ENCODE results near the gene SOCS3.

DNA sequence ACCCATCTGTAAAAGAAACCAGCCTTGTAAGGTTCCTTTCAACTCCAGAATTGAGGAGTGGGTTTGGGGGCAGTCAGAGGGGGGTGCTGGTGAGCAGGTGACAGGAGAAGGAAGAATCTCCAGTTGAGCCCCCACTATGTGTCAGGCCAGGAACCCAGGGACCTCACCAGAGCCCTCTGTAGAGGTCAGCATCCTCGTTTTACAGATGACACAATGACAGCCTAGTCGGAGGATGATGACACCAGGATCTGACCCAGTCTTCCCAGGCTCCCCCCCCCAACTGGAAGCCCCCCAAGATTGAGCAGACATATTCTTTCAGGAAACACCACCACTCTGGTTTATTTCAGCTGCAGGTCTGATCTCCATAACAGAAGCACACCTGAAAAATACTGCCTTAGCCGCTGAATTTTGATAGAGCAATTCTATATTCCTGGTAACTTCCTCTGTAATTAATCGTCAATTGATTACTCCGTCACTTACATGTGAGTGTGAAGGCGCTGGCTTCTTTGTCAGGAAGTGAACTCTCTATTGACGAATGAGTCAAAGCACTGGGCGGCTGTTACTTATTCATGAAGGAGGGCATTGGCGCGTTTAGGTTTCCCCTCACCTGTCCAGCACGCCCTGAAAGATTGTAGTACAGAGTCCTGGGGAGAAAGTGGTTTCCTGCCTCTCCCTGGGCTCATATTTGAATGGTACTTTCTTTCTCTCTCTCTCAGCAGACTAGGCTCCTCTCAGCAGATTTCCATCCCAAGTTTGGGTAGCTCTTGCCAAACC lies 21.2 kb downstream of the SOCS3 start:
- TF ChIP-seq, protein P1, sequence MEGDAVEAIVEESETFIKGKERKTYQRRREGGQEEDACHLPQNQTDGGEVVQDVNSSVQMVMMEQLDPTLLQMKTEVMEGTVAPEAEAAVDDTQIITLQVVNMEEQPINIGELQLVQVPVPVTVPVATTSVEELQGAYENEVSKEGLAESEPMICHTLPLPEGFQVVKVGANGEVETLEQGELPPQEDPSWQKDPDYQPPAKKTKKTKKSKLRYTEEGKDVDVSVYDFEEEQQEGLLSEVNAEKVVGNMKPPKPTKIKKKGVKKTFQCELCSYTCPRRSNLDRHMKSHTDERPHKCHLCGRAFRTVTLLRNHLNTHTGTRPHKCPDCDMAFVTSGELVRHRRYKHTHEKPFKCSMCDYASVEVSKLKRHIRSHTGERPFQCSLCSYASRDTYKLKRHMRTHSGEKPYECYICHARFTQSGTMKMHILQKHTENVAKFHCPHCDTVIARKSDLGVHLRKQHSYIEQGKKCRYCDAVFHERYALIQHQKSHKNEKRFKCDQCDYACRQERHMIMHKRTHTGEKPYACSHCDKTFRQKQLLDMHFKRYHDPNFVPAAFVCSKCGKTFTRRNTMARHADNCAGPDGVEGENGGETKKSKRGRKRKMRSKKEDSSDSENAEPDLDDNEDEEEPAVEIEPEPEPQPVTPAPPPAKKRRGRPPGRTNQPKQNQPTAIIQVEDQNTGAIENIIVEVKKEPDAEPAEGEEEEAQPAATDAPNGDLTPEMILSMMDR (IDR thresholded peaks at IDR 0.05) = no peak
- TF ChIP-seq POLR2AphosphoS5 (IDR thresholded peaks at IDR 0.05; ENCODE audit: low read depth, low read length) (no peak), SIN3A (IDR thresholded peaks at IDR 0.05; ENCODE audit: borderline replicate concordance, insufficient read depth, low read depth, low read length) (no peak)
- TF ChIP-seq, protein P2, sequence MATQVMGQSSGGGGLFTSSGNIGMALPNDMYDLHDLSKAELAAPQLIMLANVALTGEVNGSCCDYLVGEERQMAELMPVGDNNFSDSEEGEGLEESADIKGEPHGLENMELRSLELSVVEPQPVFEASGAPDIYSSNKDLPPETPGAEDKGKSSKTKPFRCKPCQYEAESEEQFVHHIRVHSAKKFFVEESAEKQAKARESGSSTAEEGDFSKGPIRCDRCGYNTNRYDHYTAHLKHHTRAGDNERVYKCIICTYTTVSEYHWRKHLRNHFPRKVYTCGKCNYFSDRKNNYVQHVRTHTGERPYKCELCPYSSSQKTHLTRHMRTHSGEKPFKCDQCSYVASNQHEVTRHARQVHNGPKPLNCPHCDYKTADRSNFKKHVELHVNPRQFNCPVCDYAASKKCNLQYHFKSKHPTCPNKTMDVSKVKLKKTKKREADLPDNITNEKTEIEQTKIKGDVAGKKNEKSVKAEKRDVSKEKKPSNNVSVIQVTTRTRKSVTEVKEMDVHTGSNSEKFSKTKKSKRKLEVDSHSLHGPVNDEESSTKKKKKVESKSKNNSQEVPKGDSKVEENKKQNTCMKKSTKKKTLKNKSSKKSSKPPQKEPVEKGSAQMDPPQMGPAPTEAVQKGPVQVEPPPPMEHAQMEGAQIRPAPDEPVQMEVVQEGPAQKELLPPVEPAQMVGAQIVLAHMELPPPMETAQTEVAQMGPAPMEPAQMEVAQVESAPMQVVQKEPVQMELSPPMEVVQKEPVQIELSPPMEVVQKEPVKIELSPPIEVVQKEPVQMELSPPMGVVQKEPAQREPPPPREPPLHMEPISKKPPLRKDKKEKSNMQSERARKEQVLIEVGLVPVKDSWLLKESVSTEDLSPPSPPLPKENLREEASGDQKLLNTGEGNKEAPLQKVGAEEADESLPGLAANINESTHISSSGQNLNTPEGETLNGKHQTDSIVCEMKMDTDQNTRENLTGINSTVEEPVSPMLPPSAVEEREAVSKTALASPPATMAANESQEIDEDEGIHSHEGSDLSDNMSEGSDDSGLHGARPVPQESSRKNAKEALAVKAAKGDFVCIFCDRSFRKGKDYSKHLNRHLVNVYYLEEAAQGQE (IDR thresholded peaks at IDR 0.05; ENCODE audit: insufficient read depth in 1 of 2, low read depth in 2 of 2, low read length in 1 of 2) = no peak
